Right lobe of liver (tissue), 4 donors: Measurements from ENCODE around the gene CEBPZOS.

Experiments
- CTCF ChIP-seq, 4 donors: fragments of 200-600 bp in 3 of 4; fragments of 450-650 bp in 1 of 4; IDR thresholded peaks; one replicate each; pipeline versions ENCODE4 v1.5.1 to v1.8.0; 2016 to 2022; ENCODE audit warnings: antibody characterized with exemption in 4 of 4, mild to moderate bottlenecking in 2 of 4
- POLR2A ChIP-seq: fragments of 450-650 bp; IDR thresholded peaks from one replicate; pipeline ENCODE4 v1.6.1; 2017; ENCODE audit warnings: antibody characterized with exemption, mild to moderate bottlenecking
- donor health status: DM: no; HTN: no; CAD: no.
- donor health status: DM: no; HTN: no; CAD: no.
- donor health status: DM: no; HTN: yes; CAD: no.

GRCh38 chr2:37201208-37201607 lies 4.9 kb downstream of the CEBPZOS start:
- no peak for TF ChIP-seq CTCF (IDR thresholded peaks at IDR 0.05)
- no peak for TF ChIP-seq POLR2A
